Prostate gland (tissue), 2 donors: ENCODE results near the gene IL17RC. TPM values are rescaled to one million over a fixed set of nuclear protein-coding genes. Genes with fewer than 3 reads are reported as not detected.
A peak's percentile ranks its signal among the peaks of the same experiment; 100 is the strongest.

Experiments
- DNase-seq: peaks from one replicate; pipeline ENCODE4 v3.0.0-alpha.2; 2019; ENCODE audit warnings: low spot score
- H3K27ac ChIP-seq, 2 donors: fragments of 200-600 bp; sonication (generic); 2 replicates each; pipeline ENCODE4 v1.5.1; 2017 to 2019
- H3K27me3 ChIP-seq: fragments of 200-600 bp; sonication (generic); replicated peaks from 2 replicates; pipeline ENCODE4 v1.5.1; 2019; ENCODE audit not compliant: insufficient read depth
- H3K36me3 ChIP-seq, 2 donors: fragments of 200-600 bp; sonication (generic); 1 replicate in 1 of 2; 2 replicates in 1 of 2; pipeline versions ENCODE4 v1.5.1 to v1.8.1; 2017 to 2019
- H3K4me1 ChIP-seq: fragments of 200-600 bp; sonication (generic); replicated peaks from 2 replicates; pipeline ENCODE4 v1.5.1; 2019
- H3K4me3 ChIP-seq, 2 donors: fragments of 200-600 bp; sonication (generic); 2 replicates each; pipeline ENCODE4 v1.5.1; 2017 to 2019
- H3K9me3 ChIP-seq: fragments of 200-600 bp; sonication (generic); 2 replicates; pipeline ENCODE4 v1.5.1; 2017
- CTCF ChIP-seq, 4 experiments: fragments of 200-600 bp in 2 of 4; fragments of 450-650 bp in 2 of 4; sonication (generic) in 2 of 4; IDR thresholded peaks; 1 replicate in 3 of 4; 2 replicates in 1 of 4; pipeline ENCODE4 v1.5.1; 2016 to 2019; ENCODE audit warnings: antibody characterized with exemption in 4 of 4, mild to moderate bottlenecking in 2 of 4, moderate library complexity in 2 of 4
- POLR2A ChIP-seq: fragments of 450-650 bp; IDR thresholded peaks from one replicate; pipeline ENCODE4 v1.6.1; 2016; ENCODE audit warnings: antibody characterized with exemption, mild to moderate bottlenecking
- POLR2AphosphoS5 ChIP-seq: sonication (generic); formaldehyde crosslinking; IDR thresholded peaks from one replicate; pipeline ENCODE4 v1.6.1; 2017; ENCODE audit warnings: antibody characterized with exemption
- WGBS: methylation state at CpG from one replicate; pipeline ENCODE4 v1.1.5; 2018; 5-methylcytosine and 5-hydroxymethylcytosine counted together
- intact Hi-C: fragments of 100-400 bp; cut with DNase I; formaldehyde crosslinking; loops from one replicate; pipeline ENCODE4 v1.14.2; 2022
- total RNA-seq, 2 donors: library from RNA; depleted of rRNA; stranded (reverse); fragments of >200 nt; gene quantifications; one replicate each; pipeline ENCODE4 v1.1.0, GENCODE V29; 2016

The IL17RC gene
- total RNA-seq, 2 donors from 2014 or later: 80.7 to 152 TPM

- intact Hi-C loops: no loop called here
- H3K36me3 ChIP-seq: peaks cover 0 to 4% of the 10 kb centered on the region in 2 donors
- H3K4me1 ChIP-seq: peaks cover 6% of the 10 kb centered on the region
- no peaks in the 10 kb centered on the region for H3K27me3 ChIP-seq
- WGBS: 93% methylated on average over 21 of the region's 23 CpGs
- DNase-seq: no peak
- H3K9me3 ChIP-seq: no peaks in the 10 kb centered on the region
- no peak overlapping the region for H3K27ac ChIP-seq
- no peak overlapping the region for H3K4me3 ChIP-seq
- no peak for TF ChIP-seq CTCF (IDR thresholded peaks at IDR 0.05)
- TF ChIP-seq POLR2A: no peak
- no peak for TF ChIP-seq POLR2AphosphoS5
Measured at GRCh38 chr3:9928158-9928557, 11.3 kb downstream of the IL17RC start.

GRCh38 chr3:9930804-9931418, 14.0 kb downstream of the IL17RC start:
- Histone ChIP-seq H3K4me3 (no peak overlapping the region), H3K36me3 (peaks cover 0 to 4% of the 10 kb centered on the region in 2 donors)
- intact Hi-C loops: loop anchor here (5.0 kb wide), 1 partner anchor 89 kb away; the partner anchor contains the start of gene RPUSD3

GRCh38 chr3:9932535-9932842, 15.6 kb downstream of the IL17RC start:
- H3K36me3 ChIP-seq: peaks cover 0 to 4% of the 10 kb centered on the region in 2 donors
- no peaks in the 10 kb centered on the region for H3K9me3 ChIP-seq
- intact Hi-C loops: loop anchor here (5.0 kb wide), 1 partner anchor 90 kb away; the partner anchor contains the start of gene RPUSD3
- no peak for TF ChIP-seq CTCF (IDR thresholded peaks at IDR 0.05)
- TF ChIP-seq POLR2A: no peak
- no peak for TF ChIP-seq POLR2AphosphoS5
- H3K4me1 ChIP-seq: peaks cover 7% of the 10 kb centered on the region
- H3K27me3 ChIP-seq: no peaks in the 10 kb centered on the region
- DNase-seq: no peak
- WGBS: 13% methylated on average over 13 of the region's 13 CpGs
- H3K27ac ChIP-seq: peak overlapping the region; percentile 91 to 93
- H3K4me3 ChIP-seq: peak overlapping the region; percentile 56 to 62

More at GRCh38 chr3:9930804-9931418, 14.0 kb downstream of the IL17RC start:
- H3K27ac ChIP-seq: no peak overlapping the region
- H3K4me1 ChIP-seq: peaks cover 7% of the 10 kb centered on the region
- DNase-seq: no peak
- no peaks in the 10 kb centered on the region for H3K27me3 ChIP-seq
- no peak for TF ChIP-seq POLR2A
- TF ChIP-seq CTCF (IDR thresholded peaks at IDR 0.05): no peak
- no peak for TF ChIP-seq POLR2AphosphoS5
- 95% methylated on average over 4 of the region's 4 CpGs for WGBS
- H3K9me3 ChIP-seq: no peaks in the 10 kb centered on the region

GRCh38 chr3:9932843-9933560, 16.1 kb downstream of the IL17RC start:
- Histone ChIP-seq H3K4me1 (peaks cover 7% of the 10 kb centered on the region), H3K36me3 (peaks cover 0 to 4% of the 10 kb centered on the region in 2 donors), H3K4me3 (peak overlapping the region; percentile 56 to 62), H3K27ac (peak overlapping the region; percentile 91 to 93), H3K9me3 (no peaks in the 10 kb centered on the region), H3K27me3 (no peaks in the 10 kb centered on the region)
- DNase-seq: peak; percentile 63
- intact Hi-C loops: loop anchor here (5.0 kb wide), 1 partner anchor 91 kb away; the partner anchor contains the start of gene RPUSD3
- under 1% methylated on average over 42 of the region's 77 CpGs for whole genome bisulfite sequencing
- no peak for TF ChIP-seq POLR2A
- TF ChIP-seq CTCF (IDR thresholded peaks at IDR 0.05): peak; percentile 26 to 89 (median 79)
- TF ChIP-seq POLR2AphosphoS5: peak; percentile 27
